GM19324 (cell line): ENCODE measurements around the gene PPP2R5C.
A peak's percentile ranks its signal among the peaks of the same experiment; 100 is the strongest.

Source experiments
- ATAC-seq: cut with Tn5 transposase; IDR thresholded peaks from one replicate; pipeline ENCODE4 v1.9.1; 2021; ENCODE audit warnings: mild to moderate bottlenecking, moderate library complexity; ENCODE audit not compliant: unreplicated experiment, low FRiP score

Gene PPP2R5C

GRCh38 chr14:101856536-101856935, 95.0 kb downstream of the PPP2R5C start:
- no peak for ATAC-seq

GRCh38 chr14:101857226-101857625, 95.7 kb downstream of the PPP2R5C start:
- ATAC-seq, result no peak

GRCh38 chr14:101858791-101859537, 97.5 kb downstream of the PPP2R5C start:
- ATAC-seq, result no peak

DNA sequence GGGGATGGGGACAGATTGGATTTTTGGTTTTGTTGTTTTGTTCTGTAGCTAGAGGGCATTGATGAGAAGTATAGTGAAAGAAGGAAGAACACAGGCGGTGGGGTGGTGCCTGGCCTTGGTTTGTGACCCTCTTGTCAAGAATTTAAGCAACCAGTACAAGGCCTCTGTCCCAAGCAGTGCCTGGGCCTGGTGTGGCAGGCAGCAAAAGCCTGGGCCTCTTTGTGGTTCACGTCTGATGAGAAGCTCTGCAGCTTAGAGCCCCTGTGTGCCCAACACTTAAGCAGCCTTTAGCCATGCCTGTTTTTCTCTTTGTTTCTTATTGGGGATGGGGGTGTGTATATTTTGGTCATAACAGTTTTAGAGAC, 98.0 kb downstream of the PPP2R5C start:
- no peak for ATAC-seq

- ATAC-seq, result no peak
Measured at GRCh38 chr14:101859958-101860357, 98.4 kb downstream of the PPP2R5C start.

DNA sequence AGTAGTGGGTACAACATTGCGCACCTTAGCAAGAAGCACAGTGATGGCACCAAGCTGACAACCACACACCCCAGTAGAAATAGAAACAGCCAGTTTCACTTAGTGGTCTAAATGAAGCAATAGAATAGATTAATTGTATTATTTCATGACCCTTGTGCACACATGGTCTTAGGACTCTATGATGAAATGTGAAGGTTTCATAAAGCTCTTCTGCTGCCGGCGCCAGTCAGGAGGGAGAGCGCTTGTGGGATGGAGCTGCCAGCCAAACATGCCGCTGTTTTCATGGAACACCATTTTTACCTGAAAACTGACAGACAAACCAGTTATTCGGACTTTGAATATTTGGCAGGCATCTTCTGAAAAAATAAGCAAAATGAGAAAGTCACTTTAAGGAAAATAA, 100.0 kb downstream of the PPP2R5C start:
- no peak for ATAC-seq

- ATAC-seq, result no peak
Measured at GRCh38 chr14:101862177-101862576, 100.7 kb downstream of the PPP2R5C start.

DNA sequence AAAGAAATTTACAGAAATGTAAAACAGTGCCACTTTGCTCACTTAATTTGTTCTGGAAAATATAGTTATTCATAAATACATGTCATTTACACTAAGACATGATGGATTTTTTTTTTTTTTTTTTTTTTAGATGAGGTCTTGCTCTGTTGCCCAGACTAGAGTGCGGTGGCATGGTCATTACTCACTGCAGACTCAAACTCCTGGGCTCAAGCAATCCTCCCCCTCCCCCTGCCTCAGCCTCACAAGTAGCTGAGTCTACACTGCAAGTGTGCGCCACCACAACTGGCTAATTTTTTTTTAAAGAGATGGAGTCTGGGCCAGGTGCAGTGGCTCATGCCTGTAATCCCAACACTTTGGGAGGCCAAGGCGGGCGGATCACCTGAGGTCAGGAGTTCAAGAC, 101.2 kb downstream of the PPP2R5C start:
- no peak for ATAC-seq

DNA sequence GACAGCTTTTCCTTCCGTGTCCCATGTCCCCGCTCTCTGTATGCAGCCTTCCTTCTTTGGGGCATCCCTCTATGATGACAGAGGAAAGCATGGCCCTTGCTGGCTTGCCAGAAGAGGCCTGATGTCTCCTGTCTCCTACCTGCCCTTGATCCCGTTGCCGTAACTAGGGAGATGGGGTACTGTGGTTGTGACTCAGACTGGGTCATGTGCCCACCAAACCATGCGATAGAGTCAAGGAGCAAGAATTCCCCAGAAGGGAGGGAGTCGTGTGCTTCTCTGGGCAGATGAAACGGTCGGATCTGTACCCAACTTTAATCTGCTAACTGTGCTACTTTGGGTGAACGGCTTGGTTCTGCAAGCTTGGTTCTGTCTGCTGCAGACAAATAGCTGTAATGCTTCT, 103.8 kb downstream of the PPP2R5C start:
- ATAC-seq, result no peak

DNA sequence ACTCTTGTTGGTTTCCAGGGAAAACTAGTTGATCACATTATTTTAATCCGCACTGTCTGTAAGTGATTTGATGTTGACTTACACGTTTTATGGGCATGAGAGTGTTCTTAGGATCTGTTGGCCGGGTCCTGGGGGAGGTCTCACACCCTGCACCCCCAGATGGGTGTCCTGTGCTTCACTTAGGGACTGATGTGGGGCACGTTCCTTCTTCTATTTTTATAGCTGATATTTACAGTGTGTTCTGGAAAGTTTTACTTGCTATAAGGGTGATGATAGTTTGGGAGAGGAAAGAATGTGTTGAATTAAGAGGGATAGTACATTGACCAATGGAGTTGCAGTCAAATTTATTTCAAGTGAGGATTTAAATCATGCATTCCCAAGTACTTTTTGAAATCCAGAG, 106.3 kb downstream of the PPP2R5C start:
- ATAC-seq, result no peak

DNA sequence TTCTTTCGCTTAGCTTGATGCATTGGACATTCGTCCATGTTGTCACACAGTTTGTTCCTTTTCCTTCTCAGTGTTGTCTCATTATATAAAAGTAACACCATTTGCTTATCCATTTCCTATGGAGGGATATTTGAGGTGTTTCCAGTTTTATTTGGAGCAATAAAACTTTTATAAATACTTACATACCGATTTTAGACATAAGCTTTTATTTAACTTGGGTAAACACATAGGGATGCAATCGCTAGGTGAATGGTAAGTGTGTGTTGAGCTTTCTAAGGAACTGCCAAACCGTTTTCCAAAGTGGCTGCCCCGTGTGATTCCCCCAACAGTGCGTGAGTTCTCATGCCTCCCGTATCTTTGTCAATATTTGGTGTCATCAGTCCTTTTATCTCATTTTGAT, 107.7 kb downstream of the PPP2R5C start:
- no peak for ATAC-seq

- ATAC-seq, result no peak
Measured at GRCh38 chr14:101870273-101870939, 108.9 kb downstream of the PPP2R5C start.

- ATAC-seq, result no peak
Measured at GRCh38 chr14:101872346-101872745, 110.8 kb downstream of the PPP2R5C start.

GRCh38 chr14:101873076-101873825, 111.7 kb downstream of the PPP2R5C start:
- no peak for ATAC-seq

DNA sequence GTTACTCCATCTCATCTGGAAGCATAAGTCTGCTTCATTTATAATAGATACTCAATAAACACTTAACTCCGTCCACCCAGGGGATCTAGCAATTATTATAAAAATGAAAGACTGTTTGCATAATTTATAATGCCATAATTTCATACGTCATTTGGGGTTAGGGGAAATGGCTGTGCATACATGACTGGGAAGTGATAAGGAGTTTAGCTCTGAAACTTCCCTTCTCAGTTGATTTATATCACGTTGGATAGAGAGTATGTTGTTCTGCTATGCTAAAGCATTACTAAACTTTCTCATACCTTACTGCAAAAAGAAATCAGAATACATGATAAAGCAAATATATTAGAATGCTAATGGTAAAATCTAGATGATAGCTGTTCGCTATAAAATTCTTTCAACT, 112.5 kb downstream of the PPP2R5C start:
- no peak for ATAC-seq

- no peak for ATAC-seq
Measured at GRCh38 chr14:101875041-101875726, 113.7 kb downstream of the PPP2R5C start.

- peak; percentile 43 for ATAC-seq
Measured at GRCh38 chr14:101875727-101876554, 114.4 kb downstream of the PPP2R5C start.

GRCh38 chr14:101876555-101876938, 115.0 kb downstream of the PPP2R5C start:
- peak; percentile 87 for ATAC-seq

GRCh38 chr14:101877766-101878165, 116.3 kb downstream of the PPP2R5C start:
- no peak for ATAC-seq

DNA sequence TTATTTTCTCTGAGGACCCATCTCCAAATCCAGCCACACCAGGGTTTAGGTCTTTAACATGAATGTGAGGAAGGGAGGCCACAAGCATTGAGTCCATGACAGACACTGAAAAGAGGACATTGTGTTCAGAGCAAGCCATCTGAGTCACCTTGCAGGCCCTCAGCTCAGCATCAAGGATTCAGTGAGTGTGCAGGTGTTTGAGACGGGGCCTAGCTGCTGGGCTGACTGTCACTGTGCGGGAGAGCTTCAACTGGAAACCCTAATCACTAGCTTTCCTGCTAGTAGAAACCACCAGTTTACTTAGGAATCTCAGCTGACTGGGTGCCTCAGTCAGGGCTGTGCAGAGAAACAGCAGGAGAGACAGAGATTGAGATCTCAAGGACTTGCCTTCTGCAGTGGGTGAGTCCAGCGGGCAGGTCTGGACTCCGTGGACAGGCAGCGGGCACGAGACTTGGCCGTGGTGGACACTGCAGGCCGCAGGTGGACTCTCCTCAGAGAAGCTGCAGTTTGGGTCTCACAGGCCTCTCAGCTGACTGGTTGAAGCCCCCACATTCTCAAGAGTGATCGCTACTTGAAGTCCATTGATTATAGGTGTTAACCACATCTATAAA, 116.8 kb downstream of the PPP2R5C start:
- ATAC-seq, result no peak
